Activated naive CD8-positive, alpha-beta T cell (primary cell): ENCODE results near the gene HS3ST6.
"Not testable (repeated sequence)": the region's sequence is repeated elsewhere in the genome, so short reads cannot be mapped to it uniquely, and the experiment has no call there.

Source experiments
- H3K27ac Mint-ChIP-seq: one replicate; pipeline ENCODE4 v1.8.0; 2021; ENCODE audit warnings: mixed read lengths
- H3K27me3 Mint-ChIP-seq: one replicate; pipeline ENCODE4 v1.8.0; 2021; ENCODE audit warnings: mixed read lengths
- H3K36me3 Mint-ChIP-seq: one replicate; pipeline ENCODE4 v1.8.0; 2021; ENCODE audit warnings: mixed read lengths
- H3K4me1 Mint-ChIP-seq: one replicate; pipeline ENCODE4 v1.8.0; 2021; ENCODE audit warnings: low read depth, mixed read lengths
- H3K4me3 Mint-ChIP-seq: one replicate; pipeline ENCODE4 v1.8.0; 2021; ENCODE audit warnings: mild to moderate bottlenecking, mixed read lengths
- H3K9me3 Mint-ChIP-seq: one replicate; pipeline ENCODE4 v1.8.0; 2021; ENCODE audit warnings: low read depth, mixed read lengths

HS3ST6 gene

GRCh38 chr16:1920727-1921171, 2.5 kb upstream of the HS3ST6 start:
- Mint-ChIP-seq H3K36me3 (no peaks in the 10 kb centered on the region), H3K4me3 (no peak overlapping the region), H3K9me3 (no peaks in the 10 kb centered on the region), H3K27me3 (peaks cover 24% of the 10 kb centered on the region), H3K4me1 (peaks cover 5% of the 10 kb centered on the region), H3K27ac (no peak overlapping the region)

DNA sequence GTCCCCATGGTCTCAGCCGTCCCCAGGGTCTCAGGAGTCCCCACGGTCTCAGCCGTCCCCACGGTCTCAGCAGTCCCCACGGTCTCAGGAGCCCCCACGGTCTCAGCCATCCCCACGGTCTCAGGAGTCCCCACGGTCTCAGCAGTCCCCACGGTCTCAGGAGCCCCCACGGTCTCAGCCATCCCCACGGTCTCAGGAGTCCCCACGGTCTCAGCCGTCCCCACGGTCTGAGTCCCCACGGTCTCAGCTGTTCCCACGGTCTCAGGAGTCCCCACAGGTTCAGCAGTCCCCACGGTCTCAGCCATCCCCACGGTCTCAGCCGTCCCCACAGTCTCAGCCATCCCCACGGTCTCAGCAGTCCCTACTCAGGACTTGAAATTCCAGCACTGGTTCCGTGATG, 1.9 kb upstream of the HS3ST6 start:
- not testable (repeated sequence) for H3K36me3 Mint-ChIP-seq, H3K9me3 Mint-ChIP-seq, H3K4me1 Mint-ChIP-seq, H3K4me3 Mint-ChIP-seq, H3K27ac Mint-ChIP-seq
- H3K27me3 Mint-ChIP-seq, result peaks cover 24% of the 10 kb centered on the region

GRCh38 chr16:1919327-1919998, 1.2 kb upstream of the HS3ST6 start:
- H3K9me3 Mint-ChIP-seq, result no peaks in the 10 kb centered on the region
- no peaks in the 10 kb centered on the region for H3K36me3 Mint-ChIP-seq
- H3K27me3 Mint-ChIP-seq, result peaks cover 24% of the 10 kb centered on the region
- H3K4me3 Mint-ChIP-seq, result no peak overlapping the region
- no peak overlapping the region for H3K27ac Mint-ChIP-seq
- peaks cover 5% of the 10 kb centered on the region for H3K4me1 Mint-ChIP-seq

- H3K4me1 Mint-ChIP-seq, result peaks cover 5% of the 10 kb centered on the region
- no peaks in the 10 kb centered on the region for H3K36me3 Mint-ChIP-seq
- H3K4me3 Mint-ChIP-seq, result no peak overlapping the region
- H3K9me3 Mint-ChIP-seq, result no peaks in the 10 kb centered on the region
- no peak overlapping the region for H3K27ac Mint-ChIP-seq
- H3K27me3 Mint-ChIP-seq, result peaks cover 22% of the 10 kb centered on the region
Measured at GRCh38 chr16:1917665-1918350, 407 bp downstream of the HS3ST6 start.

- Mint-ChIP-seq H3K4me3 (no peak overlapping the region), H3K27me3 (peaks cover 17% of the 10 kb centered on the region), H3K4me1 (peaks cover 5% of the 10 kb centered on the region), H3K36me3 (no peaks in the 10 kb centered on the region), H3K27ac (no peak overlapping the region), H3K9me3 (no peaks in the 10 kb centered on the region)
Measured at GRCh38 chr16:1917056-1917664, 1.1 kb downstream of the HS3ST6 start.

GRCh38 chr16:1916640-1916990, 1.6 kb downstream of the HS3ST6 start:
- H3K4me3 Mint-ChIP-seq, result no peak overlapping the region
- H3K27me3 Mint-ChIP-seq, result peaks cover 16% of the 10 kb centered on the region
- H3K4me1 Mint-ChIP-seq, result peaks cover 5% of the 10 kb centered on the region
- no peak overlapping the region for H3K27ac Mint-ChIP-seq
- H3K36me3 Mint-ChIP-seq, result no peaks in the 10 kb centered on the region
- no peaks in the 10 kb centered on the region for H3K9me3 Mint-ChIP-seq

DNA sequence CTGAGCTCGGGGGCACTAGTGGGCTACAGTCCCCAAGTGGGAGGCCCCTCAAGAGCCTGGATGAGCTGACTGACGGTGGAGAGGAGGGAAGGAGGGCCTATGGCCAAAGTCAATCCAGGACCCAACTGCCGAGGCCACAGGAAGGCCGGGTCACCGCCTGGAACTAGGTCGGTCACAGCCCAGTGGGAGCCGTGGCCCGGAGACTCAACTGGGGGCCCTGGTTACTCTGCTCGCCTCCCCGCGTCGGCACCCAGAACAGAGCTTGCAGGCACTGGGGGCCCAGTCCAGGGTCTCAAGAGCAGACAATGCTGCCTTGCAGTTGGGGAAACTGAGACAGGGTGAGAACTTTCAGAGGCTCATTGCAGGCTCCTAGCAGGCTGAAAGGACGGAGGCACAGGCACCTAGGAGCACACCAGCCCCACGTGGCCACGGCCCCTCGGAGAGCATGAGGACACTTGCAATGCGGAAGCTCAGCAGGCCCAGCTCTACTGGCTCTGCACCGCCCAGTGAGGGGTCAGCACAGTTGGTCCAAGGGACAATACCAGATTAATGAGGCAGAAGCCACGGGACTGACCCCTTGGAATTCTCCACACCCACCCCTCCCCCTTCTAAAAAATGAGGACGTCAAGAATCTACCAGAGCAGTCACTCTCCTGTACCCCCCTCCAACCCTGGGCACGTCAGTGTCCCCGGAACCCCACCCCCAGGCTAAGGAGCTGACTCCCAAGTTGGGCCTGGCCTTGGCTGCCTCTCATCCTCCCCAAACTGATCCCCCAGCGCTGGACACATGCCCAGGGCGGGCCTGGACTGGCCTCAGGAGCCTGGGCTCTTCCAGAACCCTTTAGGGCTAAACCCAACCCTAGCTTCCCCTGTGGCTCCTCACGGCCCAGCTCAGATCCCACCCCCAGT, 2.2 kb downstream of the HS3ST6 start:
- no peaks in the 10 kb centered on the region for H3K36me3 Mint-ChIP-seq

DNA sequence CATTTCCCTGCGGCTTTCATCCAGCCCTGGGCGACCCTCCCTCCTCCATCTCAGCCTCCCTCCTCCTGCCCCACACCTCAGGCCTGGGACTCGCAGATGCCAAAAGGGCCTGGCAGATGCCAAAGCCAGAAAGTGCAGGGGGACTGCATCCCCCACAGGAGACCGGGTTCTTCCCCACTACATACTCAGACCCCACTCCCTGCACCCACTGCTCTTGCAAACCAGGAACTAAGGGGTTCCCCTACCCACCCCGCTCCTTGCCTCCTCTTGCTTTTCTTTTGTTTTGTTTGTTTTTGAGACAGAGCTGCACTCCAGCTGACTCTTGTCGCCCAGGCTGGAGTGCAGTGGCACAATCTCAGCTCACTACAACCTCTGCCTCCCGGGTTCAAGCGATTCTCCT, 3.2 kb downstream of the HS3ST6 start:
- Mint-ChIP-seq H3K4me3 (no peak overlapping the region), H3K9me3 (no peaks in the 10 kb centered on the region), H3K27ac (no peak overlapping the region), H3K4me1 (peaks cover 2% of the 10 kb centered on the region), H3K36me3 (no peaks in the 10 kb centered on the region), H3K27me3 (peaks cover 5% of the 10 kb centered on the region)

More for the DNA sequence above, 2.2 kb downstream of the HS3ST6 start:
- peaks cover 10% of the 10 kb centered on the region for H3K27me3 Mint-ChIP-seq
- H3K4me3 Mint-ChIP-seq, result no peak overlapping the region
- H3K4me1 Mint-ChIP-seq, result peaks cover 5% of the 10 kb centered on the region
- H3K9me3 Mint-ChIP-seq, result no peaks in the 10 kb centered on the region
- H3K27ac Mint-ChIP-seq, result no peak overlapping the region

GRCh38 chr16:1914084-1914608, 4.1 kb downstream of the HS3ST6 start:
- no peak overlapping the region for H3K27ac Mint-ChIP-seq
- peaks cover 5% of the 10 kb centered on the region for H3K27me3 Mint-ChIP-seq

GRCh38 chr16:1913327-1914083, 4.7 kb downstream of the HS3ST6 start:
- Mint-ChIP-seq H3K4me3 (no peak overlapping the region), H3K4me1 (peaks cover 2% of the 10 kb centered on the region), H3K27ac (no peak overlapping the region), H3K9me3 (no peaks in the 10 kb centered on the region), H3K27me3 (peaks cover 7% of the 10 kb centered on the region), H3K36me3 (no peaks in the 10 kb centered on the region)

More at GRCh38 chr16:1914084-1914608, 4.1 kb downstream of the HS3ST6 start:
- no peak overlapping the region for H3K4me3 Mint-ChIP-seq
- no peaks in the 10 kb centered on the region for H3K36me3 Mint-ChIP-seq
- H3K9me3 Mint-ChIP-seq, result no peaks in the 10 kb centered on the region
- H3K4me1 Mint-ChIP-seq, result peaks cover 2% of the 10 kb centered on the region

DNA sequence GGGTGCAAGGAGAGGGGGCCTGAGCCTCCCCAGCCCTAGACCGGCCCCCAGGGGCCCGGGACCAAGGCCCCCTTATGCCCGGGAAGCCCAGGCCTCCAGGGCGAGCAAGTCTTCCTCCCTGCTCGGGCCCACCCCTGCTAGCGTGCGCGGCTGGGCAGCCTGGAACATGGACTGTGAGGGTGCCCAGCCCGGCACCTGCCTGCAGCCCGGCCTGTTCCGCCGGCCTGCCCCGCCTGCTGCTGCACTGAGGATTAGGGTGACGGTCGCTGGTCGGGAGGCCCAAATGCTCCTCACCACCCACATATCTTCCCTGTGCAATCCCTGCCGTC, 6.0 kb downstream of the HS3ST6 start:
- peaks cover 2% of the 10 kb centered on the region for H3K4me1 Mint-ChIP-seq
- no peak overlapping the region for H3K4me3 Mint-ChIP-seq
- no peaks in the 10 kb centered on the region for H3K36me3 Mint-ChIP-seq
- H3K27ac Mint-ChIP-seq, result no peak overlapping the region
- H3K27me3 Mint-ChIP-seq, result peaks cover 7% of the 10 kb centered on the region
- no peaks in the 10 kb centered on the region for H3K9me3 Mint-ChIP-seq

DNA sequence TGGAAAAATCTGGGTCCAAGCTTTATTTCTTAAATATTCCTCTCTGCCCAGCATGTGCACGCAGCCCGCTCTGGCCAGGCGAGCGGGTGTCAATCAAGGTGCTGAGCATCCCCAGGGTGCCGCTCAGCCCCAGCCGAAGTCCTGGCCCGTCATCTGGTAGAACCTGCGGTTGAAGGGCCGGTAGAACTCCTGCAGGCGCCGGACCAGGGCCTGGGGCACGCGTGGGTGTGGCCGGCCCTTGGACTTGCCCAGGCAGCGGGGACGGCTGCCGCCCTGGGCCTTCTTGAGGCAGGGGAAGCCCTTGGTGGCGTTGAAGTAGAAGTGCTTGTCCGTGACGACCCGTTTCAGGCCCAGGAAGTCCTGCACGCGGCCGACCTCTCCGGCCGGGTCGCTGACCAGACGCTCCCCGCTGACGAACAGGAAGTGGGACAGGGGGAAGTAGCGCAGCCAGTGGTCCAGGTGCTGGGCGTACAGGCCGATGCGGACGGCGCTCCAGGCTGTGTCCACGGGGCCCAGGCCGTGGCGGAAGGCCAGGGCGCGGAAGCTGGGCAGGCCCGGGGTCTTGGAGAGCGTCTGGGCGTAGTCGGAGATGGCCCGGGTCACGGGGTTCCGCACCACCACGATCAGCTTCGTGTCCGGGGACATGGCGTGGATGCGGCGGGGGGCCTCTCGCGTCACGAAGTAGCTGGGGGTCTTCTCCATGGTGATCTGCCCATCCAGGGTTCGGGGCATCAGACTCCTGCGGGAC, 6.6 kb downstream of the HS3ST6 start:
- H3K4me1 Mint-ChIP-seq, result no peaks in the 10 kb centered on the region
- H3K4me3 Mint-ChIP-seq, result no peak overlapping the region
- peaks cover 4% of the 10 kb centered on the region for H3K27me3 Mint-ChIP-seq
- H3K9me3 Mint-ChIP-seq, result no peaks in the 10 kb centered on the region
- no peak overlapping the region for H3K27ac Mint-ChIP-seq
- H3K36me3 Mint-ChIP-seq, result no peaks in the 10 kb centered on the region

DNA sequence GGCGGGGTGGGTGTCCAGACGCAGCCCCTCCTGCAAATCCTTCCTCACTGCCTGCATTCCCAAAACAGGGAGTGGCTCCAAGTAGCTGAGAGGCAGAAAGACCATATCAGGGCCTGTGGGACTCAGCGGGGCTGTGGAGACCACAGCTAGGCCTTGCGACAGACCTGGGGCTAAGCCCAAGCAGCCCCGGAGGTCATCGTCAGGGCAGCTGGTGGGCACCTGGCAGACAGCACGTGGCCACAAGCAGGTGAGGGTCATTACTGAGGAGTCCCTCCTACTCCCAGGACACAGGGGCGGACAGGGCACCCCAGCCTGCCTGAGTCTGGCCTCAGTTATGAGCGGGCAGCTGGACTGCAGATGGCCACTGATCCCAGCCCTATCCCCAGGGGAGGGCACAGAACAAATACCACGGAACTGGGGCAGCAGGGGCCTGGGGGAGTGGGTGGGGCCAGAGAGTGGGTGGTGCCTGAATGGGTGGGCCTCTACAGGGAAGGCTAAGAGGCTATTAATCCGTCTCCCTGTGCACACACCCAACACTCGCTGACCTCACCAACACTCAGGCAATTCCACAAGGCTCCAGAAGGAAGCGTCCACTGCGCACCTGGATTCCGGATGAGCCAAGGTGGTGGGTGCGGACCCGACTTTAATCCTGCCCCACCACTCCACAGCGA, 8.5 kb downstream of the HS3ST6 start:
- H3K4me1 Mint-ChIP-seq, result no peaks in the 10 kb centered on the region
- no peaks in the 10 kb centered on the region for H3K36me3 Mint-ChIP-seq
- H3K4me3 Mint-ChIP-seq, result no peak overlapping the region
- H3K27ac Mint-ChIP-seq, result no peak overlapping the region
- H3K27me3 Mint-ChIP-seq, result peaks cover 2% of the 10 kb centered on the region
- H3K9me3 Mint-ChIP-seq, result no peaks in the 10 kb centered on the region
